NB4 (cell line): ENCODE measurements around the gene TSPAN31.

Source experiments
- CTCF ChIP-seq: IDR thresholded peaks from one replicate; pipeline ENCODE4 v1.5.1; 2012; ENCODE audit warnings: low read depth, low read length
- POLR2A ChIP-seq: IDR thresholded peaks from 2 replicates; pipeline ENCODE4 v1.6.1; 2011; ENCODE audit warnings: mild to moderate bottlenecking; ENCODE audit not compliant: insufficient read length; ENCODE audit errors: extremely low read depth

GRCh38 chr12:57734591-57734990 lies 10.2 kb upstream of the TSPAN31 start:
- TF ChIP-seq POLR2A: no peak
- TF ChIP-seq CTCF: no peak
